Osteoblast (primary cell): Measurements from ENCODE around the gene HOXA1. TPM values are rescaled to one million over a fixed set of nuclear protein-coding genes. Genes with fewer than 3 reads are reported as not detected.

ENCODE experiments used
- DNase-seq: peaks from one replicate; pipeline ENCODE4 v3.0.0; 2011; ENCODE audit warnings: low spot score, mixed read lengths; ENCODE audit not compliant: insufficient read length; ENCODE audit errors: missing footprints
- H2AFZ ChIP-seq: 2 replicates; pipeline ENCODE4 v1.6.0; 2011; ENCODE audit warnings: mild to moderate bottlenecking, low read length
- H3K27ac ChIP-seq: 2 replicates; pipeline ENCODE4 v1.5.1; 2011; ENCODE audit warnings: mild to moderate bottlenecking, low read depth, low read length, moderate library complexity
- H3K27me3 ChIP-seq: 2 replicates; pipeline ENCODE4 v1.6.0; 2012; ENCODE audit warnings: mild to moderate bottlenecking, control low read depth, inconsistent platforms, low read length, moderate library complexity; ENCODE audit not compliant: insufficient read depth
- H3K36me3 ChIP-seq: 2 replicates; pipeline ENCODE4 v1.5.1; 2011; ENCODE audit warnings: mild to moderate bottlenecking, low read length, control low read depth, moderate library complexity; ENCODE audit not compliant: insufficient read depth
- H3K4me1 ChIP-seq: 2 replicates; pipeline ENCODE4 v1.5.1; 2011; ENCODE audit warnings: mild to moderate bottlenecking, low read length, control low read depth, moderate library complexity; ENCODE audit not compliant: insufficient read depth
- H3K4me2 ChIP-seq: 2 replicates; pipeline ENCODE4 v1.6.0; 2011; ENCODE audit warnings: mild to moderate bottlenecking, low read length; ENCODE audit not compliant: insufficient read depth
- H3K4me3 ChIP-seq: fragments of 200-600 bp; sonication (generic); 3 replicates; pipeline ENCODE4 v1.5.1; 2012; ENCODE audit warnings: mild to moderate bottlenecking, low read length, inconsistent platforms; ENCODE audit not compliant: insufficient read depth
- H3K79me2 ChIP-seq: 2 replicates; pipeline ENCODE4 v1.6.0; 2012; ENCODE audit warnings: mild to moderate bottlenecking, low read length, control low read depth, inconsistent platforms; ENCODE audit not compliant: insufficient read depth
- H3K9me3 ChIP-seq: 2 replicates; pipeline ENCODE4 v1.5.1; 2011; ENCODE audit warnings: low read depth, low read length, control low read depth
- H4K20me1 ChIP-seq: 2 replicates; pipeline ENCODE4 v1.6.0; 2012; ENCODE audit warnings: mild to moderate bottlenecking, low read length, control low read depth; ENCODE audit not compliant: insufficient read depth
- CTCF ChIP-seq: IDR thresholded peaks from 2 replicates; pipeline ENCODE4 v1.5.1; 2011; ENCODE audit warnings: mild to moderate bottlenecking, low read depth, low read length, moderate library complexity; ENCODE audit errors: extremely low read depth
- total RNA-seq: library from RNA; depleted of rRNA; stranded (reverse); fragments of >200 nt; gene quantifications from 2 replicates; pipeline ENCODE4 v1.2.3, GENCODE V29; 2012

Gene HOXA1
- total RNA-seq, 1 donor: 0.72 TPM

- Histone ChIP-seq H3K4me3 (peak overlapping the region; percentile 63), H3K79me2 (peaks cover 85% of the 10 kb centered on the region), H3K27me3 (no peaks in the 10 kb centered on the region), H4K20me1 (peaks cover 4% of the 10 kb centered on the region), H3K9me3 (no peaks in the 10 kb centered on the region), H2AFZ (no peak overlapping the region), H3K27ac (peak overlapping the region; percentile 37), H3K4me1 (peaks cover 16% of the 10 kb centered on the region), H3K4me2 (peak overlapping the region; percentile 43), H3K36me3 (peaks cover 59% of the 10 kb centered on the region)
- peak; percentile 85 for DNase-seq
- TF ChIP-seq CTCF: no peak
Measured at GRCh38 chr7:27141923-27142579, 46.3 kb upstream of the HOXA1 start.

- Histone ChIP-seq H3K79me2 (peaks cover 77% of the 10 kb centered on the region), H2AFZ (no peak overlapping the region), H3K27ac (no peak overlapping the region), H3K4me2 (no peak overlapping the region), H3K4me1 (peaks cover 19% of the 10 kb centered on the region), H4K20me1 (peaks cover 4% of the 10 kb centered on the region), H3K4me3 (peak overlapping the region; percentile 63), H3K36me3 (peaks cover 53% of the 10 kb centered on the region), H3K27me3 (no peaks in the 10 kb centered on the region), H3K9me3 (no peaks in the 10 kb centered on the region)
- TF ChIP-seq CTCF: no peak
- DNase-seq: peak; percentile 76
Measured at GRCh38 chr7:27141137-27141922, 45.5 kb upstream of the HOXA1 start.

GRCh38 chr7:27140126-27140857 is 44.5 kb upstream of the HOXA1 start:
- Histone ChIP-seq H3K9me3 (no peaks in the 10 kb centered on the region), H3K79me2 (peaks cover 75% of the 10 kb centered on the region), H3K36me3 (peaks cover 45% of the 10 kb centered on the region), H3K27ac (no peak overlapping the region), H4K20me1 (peaks cover 8% of the 10 kb centered on the region), H3K4me1 (peaks cover 30% of the 10 kb centered on the region), H2AFZ (no peak overlapping the region), H3K27me3 (no peaks in the 10 kb centered on the region), H3K4me3 (no peak overlapping the region), H3K4me2 (no peak overlapping the region)
- TF ChIP-seq CTCF: no peak
- DNase-seq: peak; percentile 62
